NOMO-1 treated with DMSO at 0.1 percent for 48 hours (cell line): Measurements from ENCODE around the gene DNAAF2.
"Not testable (repeated sequence)": the region's sequence is repeated elsewhere in the genome, so short reads cannot be mapped to it uniquely, and the experiment has no call there.

ENCODE experiments used
- DNase-seq: peaks from one replicate; lab custom pipeline; 2025; ENCODE audit not compliant: unreplicated experiment; lab: John Stamatoyannopoulos, UW

Gene DNAAF2

GRCh38 chr14:49584981-49585640, 49.9 kb downstream of the DNAAF2 start:
- DNase-seq = not testable (repeated sequence)

GRCh38 chr14:49584058-49584457, 51.0 kb downstream of the DNAAF2 start:
- DNase-seq = no peak

- DNase-seq = no peak
Measured at GRCh38 chr14:49583629-49584028, 51.4 kb downstream of the DNAAF2 start.

- no peak for DNase-seq
Measured at GRCh38 chr14:49582113-49582977, 52.7 kb downstream of the DNAAF2 start.

- no peak for DNase-seq
Measured at GRCh38 chr14:49581209-49582112, 53.6 kb downstream of the DNAAF2 start.

- no peak for DNase-seq
Measured at GRCh38 chr14:49579841-49580240, 55.2 kb downstream of the DNAAF2 start.

GRCh38 chr14:49578141-49578540, 56.9 kb downstream of the DNAAF2 start:
- no peak for DNase-seq
